ENCODE results near the gene PPIA.

The PPIA gene

DNA sequence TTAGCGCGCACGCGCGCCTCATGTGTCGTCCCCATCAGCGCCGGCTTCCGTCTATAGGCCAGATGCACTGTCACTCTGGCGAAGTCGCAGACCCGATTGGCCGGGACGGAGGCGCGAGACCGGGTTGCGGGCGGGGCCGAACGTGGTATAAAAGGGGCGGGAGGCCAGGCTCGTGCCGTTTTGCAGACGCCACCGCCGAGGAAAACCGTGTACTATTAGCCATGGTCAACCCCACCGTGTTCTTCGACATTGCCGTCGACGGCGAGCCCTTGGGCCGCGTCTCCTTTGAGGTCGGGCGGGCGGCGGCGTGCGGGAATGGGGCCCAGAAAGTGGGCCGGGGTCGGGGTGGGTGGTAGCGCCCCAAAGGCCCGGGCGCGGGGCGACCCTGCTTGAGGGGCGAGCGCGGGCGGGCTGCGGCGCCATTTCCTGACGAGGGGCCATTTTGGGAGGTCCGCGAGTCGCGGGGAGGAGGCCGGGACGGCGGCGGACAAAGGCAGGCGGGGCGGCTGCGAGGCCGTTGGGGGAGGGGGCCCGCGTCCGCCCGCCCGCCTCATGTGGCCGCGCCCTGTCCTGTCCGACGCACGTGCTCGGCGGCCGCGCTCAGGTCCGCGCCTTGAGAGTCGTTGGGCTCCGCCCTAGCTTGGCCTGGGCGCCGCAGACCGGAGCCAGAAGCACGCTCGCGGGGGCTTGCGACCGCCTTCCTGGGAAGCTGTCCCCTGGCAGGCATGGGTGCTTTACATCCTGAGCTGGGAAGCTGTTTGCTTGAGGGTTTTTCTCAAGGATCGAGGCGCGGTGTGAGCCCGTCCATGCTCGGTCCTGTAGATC lies at the start of gene PPIA:
PPIA (plus strand) TSS at position 178 of the 825 bp plus-strand sequence; CDS start at position 222, 44 bp downstream.
- DNase-seq, result peak; percentile 98

DNA sequence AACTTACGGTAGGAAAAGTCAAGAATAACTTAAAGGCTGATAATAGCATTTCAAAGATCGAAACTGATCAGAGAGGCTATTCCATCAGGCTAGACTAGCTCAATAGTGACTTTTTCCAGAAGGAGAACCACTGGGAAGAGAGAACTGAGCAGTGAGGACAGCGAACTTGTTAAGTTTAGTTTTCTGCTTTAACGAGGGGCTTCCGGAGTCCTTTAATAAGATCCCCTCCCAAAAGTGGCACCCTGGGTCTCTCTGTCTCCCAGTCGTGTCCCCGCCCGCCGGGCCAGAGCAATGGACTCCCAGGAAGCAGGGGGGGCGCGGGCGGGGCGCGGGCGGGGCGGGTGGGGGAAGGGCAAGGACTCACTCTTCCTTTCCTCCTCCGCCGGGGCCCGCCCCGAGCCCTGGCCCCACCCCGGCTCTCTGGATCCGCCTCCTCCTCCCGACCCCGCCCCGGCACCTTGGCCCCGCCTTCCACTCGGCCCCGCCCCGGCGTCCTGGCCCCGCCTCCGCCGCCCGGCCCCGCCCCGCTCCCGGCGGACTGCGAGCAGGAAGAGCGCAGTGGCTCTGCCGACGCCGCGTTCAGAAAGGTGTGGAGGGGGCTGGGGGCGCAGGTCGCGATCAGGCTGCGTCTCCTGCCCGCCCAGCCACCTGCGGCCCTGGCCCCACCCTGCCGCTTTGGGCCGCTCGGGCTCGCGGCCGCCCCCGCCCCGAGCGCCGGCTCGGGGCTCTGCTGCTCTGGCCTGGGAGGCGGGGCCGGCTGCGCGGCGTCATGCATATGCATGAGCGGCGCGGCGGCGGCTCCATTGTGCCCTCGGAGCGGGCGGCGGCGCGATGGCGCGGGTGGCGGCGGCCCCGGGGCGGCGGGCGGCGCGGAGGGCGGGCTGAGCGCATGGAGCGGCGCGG lies 48.2 kb upstream of the PPIA start, which contains the start of gene ZMIZ2:
ZMIZ2 (plus strand) TSS at position 803 of the 903 bp plus-strand sequence. CDS start 7,403 bp downstream, outside the sequence.
- DNase-seq, result peak; percentile 89

DNA sequence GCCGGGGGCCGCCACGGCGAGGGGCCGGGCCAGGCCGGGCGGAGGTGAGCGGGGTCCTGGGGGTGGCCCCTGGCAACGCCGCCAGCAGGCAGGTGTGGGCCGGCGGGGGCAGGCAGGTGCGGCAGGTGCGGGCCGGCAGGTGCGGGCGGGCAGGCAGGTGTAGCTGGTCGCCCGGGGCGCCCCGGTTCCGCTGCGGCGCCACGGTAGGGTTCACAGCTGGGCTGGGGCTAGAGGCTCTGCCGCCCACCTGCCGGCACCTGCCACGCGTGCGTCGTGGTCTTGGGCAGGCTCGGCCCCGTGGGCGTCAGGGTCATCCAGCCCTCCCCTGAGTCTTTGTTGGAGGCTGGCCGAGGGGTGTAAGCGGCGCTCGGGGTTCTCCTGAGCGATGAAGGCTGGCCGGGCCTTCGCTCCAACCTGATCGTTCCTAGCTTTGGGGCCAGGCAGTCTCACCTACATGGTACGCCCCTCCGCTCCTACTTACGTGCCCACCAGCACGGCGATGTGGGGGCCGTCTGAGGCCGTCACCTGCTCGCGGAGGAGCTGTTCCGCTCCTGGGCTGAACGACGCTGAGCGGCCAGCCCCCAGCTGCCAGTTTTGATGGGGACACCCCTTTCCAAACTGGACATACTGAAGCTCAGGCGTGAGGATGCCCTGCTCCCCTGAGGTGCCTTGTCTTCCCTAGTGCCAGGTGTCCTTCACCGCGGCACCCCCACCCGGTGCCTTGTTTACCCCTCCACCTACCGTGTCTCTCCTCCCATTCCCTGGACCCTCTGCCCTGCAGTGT lies 47.3 kb upstream of the PPIA start:
- no peak for DNase-seq

DNA sequence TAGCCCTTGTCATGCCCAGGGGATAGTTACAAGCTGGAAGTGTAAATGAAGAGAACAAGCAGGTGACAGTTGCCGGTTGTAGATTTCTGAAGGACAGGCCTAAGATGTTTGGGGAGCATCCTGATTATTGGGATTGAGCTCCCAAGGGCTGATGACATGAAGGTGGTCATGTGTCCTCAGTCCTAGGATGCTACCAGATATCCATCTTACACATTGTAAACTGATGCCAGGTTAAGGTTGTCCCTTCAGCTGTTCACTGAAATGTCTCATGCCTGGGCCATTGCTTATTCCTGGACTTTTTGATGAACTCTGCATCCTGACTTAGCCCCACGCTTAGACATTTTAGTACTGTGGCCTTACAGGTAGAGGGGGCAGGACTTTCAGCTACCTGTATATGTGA lies 46.5 kb upstream of the PPIA start:
- DNase-seq, result no peak

DNA sequence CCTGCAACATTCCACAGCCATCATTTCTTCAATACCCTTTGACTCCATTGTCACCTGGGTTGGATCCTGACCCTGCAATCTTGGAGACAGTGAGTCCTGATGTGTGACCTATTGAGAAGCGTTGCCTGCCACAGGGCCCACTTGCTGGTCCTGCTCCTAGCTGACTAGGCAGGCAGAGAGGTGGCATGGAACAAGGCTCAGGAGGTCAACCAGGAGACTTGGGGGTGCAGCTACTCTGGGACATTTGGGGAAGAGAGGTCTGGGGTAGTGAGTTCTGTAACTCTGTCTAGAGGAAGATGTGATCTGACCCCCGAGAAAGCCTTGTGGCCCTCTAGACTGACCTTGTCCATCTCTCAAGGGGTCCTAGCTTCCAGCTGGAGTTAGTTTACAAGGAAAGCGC lies 46.1 kb upstream of the PPIA start:
- DNase-seq, result no peak

DNA sequence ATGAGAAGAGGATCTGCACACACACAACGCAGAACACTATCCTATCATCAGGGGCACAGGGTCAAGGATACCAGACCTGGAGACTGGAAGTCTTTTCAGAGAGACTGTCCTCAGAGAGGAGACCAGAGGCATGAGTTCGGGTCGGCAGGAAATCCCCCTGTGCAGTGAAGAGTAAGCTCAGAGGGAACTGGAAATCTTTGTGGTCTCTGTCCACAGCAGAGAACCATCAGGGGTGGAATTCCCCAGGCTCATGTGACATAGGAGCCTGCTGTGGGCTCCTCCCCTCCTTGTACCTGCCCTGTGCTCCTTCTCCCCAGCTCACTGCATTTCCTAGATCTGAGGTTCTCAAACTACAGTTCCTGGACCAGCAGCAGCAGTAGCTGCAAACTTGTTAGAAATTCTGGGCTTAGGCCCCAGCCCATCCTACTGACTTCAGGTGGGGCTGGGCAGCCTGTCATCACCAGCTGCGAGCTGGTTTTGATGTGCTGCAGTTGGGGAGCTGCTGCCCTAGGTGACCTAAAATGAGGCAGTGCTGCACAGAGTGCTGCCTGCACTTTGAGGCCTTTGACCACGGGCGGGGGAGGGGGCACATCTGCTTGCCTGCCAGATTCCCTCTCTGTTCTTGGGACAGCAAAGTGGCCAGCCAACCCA lies 45.4 kb upstream of the PPIA start:
- DNase-seq, result no peak

DNA sequence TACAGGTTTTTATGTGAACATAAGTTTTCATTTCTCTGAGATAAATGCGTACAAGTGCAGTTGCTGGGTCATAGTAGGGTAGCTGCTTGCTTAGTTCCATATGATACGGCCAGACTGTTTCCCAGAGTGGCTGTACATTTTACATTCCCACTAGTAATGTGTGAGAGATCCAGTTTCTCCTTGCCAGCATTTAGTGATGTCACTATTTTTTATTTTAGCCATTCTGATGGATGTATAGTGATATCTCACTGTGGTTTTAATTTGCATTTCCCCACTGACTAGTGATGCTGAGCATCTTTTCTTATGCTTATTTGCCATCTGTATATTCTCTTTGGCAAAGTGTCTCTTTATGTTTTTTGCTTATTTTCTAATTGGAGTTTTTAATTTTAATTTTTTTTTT lies 43.7 kb upstream of the PPIA start:
- DNase-seq, result no peak

DNA sequence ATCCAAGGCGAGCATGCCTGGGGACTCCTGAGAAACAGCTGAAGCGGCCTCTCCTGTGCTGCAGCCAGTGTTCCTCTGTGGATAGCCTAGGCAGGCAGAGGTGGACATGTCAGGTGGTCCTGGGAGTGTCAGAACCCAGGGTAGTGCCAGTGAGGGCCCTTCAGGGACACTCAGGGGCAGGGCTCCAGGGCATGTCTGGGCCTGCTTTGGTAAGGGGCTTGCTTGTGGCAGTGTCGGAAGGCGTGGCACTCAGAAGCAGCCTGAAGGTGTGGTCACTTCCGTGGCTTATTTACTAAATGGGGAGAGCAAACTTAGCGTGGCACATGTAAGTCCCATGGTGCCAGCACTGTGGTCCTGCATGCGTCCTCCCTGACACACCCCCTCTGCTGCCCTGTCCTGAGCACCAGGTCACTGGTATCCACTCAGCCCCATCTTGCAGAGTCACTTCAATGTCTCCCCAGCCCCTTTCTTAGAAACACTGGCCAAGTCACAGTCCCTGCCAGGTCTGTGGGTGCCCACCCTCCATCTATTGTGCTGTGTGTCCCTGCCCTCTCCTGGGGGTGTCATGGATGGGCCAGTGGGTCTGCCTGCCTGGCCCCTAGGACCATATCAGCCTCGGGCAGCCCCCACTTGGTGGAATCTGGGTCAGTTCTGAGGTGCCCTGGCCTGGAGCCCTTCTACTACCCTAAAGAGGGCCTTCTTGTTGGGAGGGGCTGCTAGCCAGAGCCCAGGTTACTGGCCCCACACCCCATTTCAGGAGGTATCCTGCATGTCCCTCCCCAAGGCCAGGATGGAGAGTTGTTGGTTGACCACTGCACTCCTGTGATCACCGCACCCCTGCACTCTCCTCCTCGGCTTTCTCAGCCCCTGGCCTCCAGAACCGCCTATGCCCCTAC lies 41.4 kb upstream of the PPIA start:
- DNase-seq, result no peak

DNA sequence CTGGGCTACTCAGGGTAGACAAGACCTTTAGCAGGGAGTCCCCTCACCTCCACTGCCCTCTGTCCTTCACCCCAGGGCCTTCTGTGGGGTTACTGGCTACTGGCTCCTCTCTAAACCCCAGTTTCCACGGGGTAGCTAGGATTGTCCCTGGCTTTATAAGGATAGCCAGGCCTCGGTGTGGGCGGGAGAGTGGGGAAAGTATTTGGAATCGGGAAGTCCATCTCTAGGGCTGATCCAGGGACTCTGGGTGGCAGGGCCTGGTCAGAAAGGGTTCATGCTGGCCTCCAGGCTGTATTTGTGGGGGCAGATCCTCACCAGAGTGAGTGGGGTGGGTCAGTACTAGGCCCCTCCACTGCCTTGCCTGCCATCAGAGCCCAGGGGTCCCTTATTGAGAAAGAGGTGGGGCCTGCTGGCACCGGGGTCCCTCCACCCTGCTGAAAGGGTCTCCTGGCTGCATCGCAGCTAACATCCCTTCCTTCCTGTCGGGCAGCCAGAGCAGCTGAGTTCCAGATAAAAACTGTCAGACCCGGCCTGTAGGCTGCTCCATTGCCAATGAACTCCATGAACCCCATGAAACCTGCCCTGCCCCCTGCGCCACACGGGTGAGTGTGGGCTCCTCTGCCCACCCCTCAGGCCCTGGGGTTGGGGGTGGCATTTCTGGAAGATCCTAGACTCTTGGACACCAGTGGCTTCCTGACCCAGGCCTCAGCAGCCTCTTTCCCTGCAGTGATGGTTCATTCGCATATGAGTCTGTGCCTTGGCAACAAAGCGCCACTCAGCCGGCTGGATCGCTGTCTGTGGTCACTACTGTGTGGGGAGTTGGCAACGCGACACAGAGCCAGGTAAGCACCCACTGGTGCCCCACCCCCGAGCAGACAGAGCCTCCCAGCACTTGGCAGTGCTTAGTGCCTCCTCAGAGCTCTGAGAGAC lies 40.5 kb upstream of the PPIA start:
- DNase-seq, result no peak

DNA sequence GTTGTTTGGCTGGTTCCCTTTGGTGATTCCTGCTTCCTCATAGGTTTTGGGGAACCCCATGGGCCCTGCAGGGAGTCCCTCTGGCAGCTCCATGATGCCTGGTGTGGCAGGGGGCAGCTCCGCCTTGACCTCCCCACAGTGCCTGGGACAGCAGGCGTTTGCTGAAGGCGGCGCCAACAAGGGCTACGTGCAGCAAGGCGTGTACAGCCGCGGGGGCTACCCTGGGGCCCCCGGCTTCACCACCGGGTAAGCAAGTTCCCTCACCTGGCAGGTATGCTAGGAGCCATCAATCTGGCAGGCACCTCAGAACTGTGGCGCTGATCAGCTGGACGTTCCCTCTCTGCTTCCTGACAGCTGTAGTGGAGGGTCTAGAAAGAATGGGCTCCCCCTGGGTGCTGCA lies 39.6 kb upstream of the PPIA start:
- DNase-seq, result no peak

DNA sequence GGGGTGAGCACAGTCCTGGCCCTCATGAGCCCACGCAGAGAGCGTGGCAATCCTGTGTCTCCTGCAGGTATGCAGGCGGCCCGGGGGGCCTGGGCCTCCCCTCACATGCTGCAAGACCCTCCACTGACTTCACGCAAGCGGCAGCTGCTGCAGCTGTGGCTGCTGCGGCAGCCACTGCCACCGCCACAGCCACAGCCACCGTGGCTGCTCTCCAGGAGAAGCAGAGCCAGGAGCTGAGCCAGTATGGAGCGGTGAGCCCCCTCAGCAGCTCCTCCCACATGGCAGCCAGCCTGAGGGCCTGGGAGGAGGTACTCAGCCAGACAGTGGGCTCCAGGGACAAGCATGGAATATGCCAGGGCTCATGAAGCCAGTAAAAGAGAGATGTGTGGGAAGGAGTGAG lies 39.2 kb upstream of the PPIA start:
- DNase-seq, result no peak

DNA sequence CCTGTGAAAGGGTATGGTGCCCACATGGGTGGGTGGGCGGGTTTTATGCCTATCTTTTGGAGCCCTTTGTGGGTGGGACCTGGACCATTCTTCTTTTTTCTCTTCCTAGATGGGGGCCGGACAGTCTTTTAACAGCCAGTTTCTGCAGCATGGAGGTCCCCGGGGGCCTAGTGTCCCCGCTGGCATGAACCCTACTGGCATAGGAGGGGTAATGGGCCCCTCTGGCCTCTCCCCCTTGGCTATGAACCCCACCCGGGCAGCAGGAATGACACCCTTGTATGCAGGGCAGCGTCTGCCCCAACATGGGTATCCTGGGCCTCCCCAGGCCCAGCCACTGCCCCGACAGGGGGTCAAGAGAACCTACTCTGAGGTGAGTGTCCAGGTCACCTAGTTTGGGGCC lies 38.7 kb upstream of the PPIA start:
- no peak for DNase-seq

DNA sequence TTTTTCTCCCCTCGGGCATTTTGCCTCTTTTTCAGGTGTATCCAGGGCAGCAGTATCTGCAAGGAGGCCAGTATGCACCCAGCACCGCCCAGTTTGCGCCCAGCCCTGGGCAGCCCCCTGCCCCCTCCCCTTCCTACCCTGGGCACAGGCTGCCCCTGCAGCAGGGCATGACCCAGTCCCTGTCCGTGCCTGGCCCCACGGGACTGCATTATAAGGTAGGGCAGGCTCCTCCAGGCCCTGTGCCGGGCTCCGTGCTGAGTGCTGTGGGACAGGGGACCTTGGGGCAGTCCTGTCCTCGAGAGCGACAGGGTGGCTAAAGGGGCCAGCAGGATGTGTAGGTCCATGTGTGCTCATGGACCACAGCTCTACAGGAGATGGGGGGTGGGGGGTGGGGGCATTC lies 37.2 kb upstream of the PPIA start:
- DNase-seq, result no peak

DNA sequence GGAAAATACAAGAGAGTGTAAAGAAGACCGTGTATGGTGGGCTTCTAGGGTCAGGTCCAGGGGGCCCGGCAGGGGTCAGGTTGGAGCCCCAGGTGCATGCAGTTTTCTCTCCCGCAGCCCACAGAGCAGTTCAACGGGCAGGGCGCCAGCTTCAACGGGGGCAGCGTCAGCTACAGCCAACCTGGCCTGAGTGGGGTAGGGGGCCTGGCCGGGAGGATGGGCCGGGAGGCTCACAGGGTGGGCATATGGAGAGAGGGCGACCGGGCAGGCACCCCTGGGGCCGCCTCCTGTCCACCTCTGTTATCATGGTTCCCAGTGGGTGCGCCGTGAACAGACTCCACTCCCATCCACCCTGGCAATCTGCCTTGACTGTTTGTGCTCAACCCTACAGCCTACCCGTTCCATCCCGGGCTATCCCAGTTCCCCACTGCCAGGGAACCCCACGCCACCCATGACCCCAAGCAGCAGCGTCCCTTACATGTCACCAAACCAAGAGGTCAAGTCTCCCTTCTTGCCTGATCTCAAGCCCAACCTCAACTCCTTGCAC lies 36.4 kb upstream of the PPIA start:
- no peak for DNase-seq

DNA sequence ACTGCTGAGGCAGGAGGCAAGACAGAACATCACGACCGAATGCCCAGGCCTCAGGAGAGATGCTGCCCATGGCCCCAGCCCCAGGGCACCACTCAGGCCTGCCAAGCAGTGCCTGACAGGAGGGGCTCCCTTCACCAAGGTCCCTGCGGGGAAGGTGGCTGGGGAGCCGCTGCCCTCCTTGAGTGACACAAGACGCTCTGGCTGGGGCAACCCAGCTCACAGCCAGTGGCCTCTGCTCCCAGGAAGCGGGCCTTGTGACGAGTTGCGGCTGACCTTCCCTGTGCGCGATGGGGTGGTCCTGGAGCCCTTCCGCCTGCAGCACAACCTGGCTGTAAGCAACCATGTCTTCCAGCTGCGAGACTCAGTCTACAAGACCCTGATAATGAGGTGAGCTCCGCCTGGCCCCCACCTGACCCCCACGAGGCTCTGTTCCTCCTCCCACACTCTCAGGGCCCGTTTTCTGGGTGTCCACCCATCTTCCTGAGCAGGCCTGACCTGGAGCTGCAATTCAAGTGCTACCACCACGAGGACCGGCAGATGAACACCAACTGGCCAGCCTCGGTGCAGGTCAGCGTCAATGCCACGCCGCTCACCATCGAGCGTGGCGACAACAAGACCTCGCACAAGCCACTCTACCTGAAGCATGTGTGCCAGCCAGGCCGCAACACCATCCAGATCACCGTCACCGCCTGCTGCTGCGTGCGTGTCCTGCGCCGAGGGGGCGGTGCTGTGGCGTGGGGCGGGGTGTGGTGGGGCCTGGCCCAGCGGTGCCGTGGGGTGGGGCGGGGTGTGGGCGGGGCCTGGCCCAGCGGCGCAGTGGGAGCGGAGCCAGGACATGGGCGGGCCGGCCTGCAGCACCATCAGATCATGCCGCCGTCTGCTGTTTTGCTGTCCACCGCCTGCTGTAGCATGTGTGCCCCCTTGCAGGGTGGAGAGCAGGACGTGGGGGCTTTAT lies 35.0 kb upstream of the PPIA start:
- DNase-seq, result no peak

DNA sequence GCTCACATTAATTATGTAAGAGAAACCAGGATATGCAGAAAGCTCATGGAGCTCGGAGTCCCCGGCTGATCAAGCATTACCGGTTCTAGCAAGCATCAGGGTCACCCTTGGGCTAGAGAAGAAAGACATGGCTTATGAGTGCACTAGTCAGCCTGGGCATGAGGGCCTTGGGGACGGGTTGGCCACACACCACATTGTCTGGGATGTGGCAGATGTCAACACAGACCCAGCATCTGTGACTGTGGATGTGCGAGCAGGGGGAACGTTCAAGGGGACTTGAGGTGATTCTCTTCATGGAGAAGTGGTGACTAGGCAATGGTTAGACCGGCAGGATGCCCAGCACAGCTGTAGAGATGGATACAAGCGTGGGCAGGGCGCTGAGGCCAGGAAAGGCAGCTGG lies 34.2 kb upstream of the PPIA start:
- no peak for DNase-seq

DNA sequence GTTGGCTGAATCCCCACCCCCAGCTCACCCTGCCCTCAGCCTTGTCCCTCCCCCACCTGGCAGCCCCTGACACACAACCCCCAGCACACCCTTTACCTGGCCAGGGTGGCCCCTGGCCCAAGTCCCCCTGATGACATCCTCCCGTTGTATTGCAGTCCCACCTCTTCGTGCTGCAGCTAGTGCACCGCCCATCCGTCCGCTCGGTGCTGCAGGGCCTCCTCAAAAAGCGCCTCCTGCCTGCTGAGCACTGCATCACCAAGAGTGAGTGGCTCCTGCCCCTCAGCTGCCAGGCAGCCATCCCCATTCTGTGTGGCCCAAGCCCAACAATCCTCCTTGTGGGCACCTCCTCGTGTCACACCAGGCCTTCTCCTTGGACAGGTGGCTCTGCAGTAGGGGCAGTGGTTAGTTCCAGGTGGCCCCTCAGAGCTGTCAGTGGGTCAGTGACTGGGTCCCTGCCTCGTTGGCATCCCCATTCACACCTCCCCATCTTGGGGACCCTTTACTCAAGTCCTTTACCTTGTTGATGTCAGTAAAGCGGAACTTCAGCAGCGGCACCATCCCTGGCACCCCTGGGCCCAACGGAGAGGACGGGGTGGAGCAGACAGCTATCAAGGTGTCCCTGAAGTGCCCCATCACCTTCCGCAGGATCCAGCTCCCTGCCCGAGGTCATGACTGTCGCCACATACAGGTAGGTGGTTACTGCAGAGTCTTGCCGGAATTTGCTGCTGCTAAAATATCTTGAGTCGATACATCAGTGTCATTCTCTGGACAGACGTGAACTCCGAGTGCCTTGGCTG lies 33.6 kb upstream of the PPIA start:
- no peak for DNase-seq

DNA sequence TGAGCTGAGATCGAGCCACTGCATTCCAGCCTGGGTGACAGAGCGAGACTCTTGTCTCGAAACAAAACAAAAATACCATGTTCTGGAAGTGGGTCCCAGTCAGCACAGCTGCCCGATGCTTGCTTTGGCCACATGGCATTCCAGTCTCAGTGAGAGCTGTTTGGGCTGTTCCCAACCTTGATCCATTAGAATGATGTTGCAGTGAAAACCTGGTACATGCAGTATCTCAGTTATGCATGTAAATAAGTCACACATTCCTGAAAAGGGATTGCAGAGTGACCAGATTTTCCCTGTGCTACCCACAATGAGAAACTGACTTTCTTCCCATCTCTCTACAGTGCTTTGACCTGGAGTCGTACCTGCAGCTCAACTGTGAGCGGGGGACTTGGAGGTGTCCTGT lies 32.4 kb upstream of the PPIA start:
- DNase-seq, result no peak
